ENCODE measurements around the gene IGSF3. TPM values are rescaled to one million over a fixed set of nuclear protein-coding genes. Genes with fewer than 3 reads are reported as not detected.

Gene IGSF3
- total RNA-seq, 4 donors from 2014 or later = 42.2 to 60.0 (median 55.4) TPM

DNA sequence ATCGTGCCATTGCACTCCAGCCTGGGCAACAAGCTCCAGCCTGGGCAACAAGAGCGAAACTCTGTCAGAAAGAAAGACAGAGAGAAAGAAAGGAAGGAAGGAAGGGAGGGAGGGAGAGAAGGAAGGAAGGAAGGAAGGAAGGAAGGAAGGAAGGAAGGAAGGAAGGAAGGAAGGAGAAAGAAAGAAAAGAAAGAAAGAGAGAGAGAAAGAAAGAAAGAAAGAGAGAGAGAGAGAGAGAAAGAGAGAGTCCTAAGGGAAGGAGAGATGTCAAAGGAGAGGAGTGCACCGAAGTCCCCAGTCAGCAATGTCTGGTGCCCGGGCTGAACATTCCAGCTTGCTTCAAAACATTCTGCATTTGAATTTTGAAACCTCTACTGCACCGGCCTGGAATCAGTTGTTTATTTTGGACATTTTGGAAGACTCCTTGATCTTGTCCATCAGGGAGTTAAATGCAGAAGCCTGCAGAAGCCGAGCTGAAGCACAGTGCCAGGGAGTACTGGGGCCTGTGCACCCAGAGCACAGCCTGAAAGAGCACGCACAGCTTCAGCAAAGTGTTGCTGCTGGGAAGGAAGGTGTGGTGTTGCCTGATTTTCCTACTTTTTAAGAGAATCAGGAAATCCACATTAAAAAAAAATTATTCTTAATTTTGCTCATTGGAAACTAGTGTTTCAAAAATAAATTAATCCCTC is 3.7 kb upstream of the IGSF3 start:
- no peaks in the 10 kb centered on the region for H3K36me3 ChIP-seq
- WGBS, 2 donors = 70 to 71% methylated on average over 7 of the region's 7 CpGs

DNA sequence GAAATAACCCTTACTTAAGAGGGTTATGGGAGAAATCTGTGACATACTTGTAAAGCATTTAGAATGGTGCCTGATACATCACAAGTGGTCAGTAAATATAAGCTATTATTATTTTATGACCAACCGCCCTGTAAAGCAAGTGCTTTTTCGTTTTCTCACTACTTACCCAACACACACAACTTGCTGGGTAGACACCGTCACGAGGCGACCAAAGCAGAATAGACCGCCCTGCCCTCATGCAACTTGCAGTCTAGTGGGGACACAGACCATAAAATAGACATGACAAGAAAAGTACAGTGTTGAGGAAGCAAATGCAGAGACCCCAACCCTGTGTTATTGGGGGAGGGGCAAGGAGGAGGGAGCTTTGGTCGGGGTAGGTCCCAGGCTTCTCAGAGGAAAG is 744 bp upstream of the IGSF3 start:
- no peaks in the 10 kb centered on the region for H3K9me3 ChIP-seq
- WGBS, 2 donors = 84 to 86% methylated on average over 7 of the region's 7 CpGs
- H3K27ac ChIP-seq = peak overlapping the region; percentile 59 to 91 (median 82)
- no peak for TF ChIP-seq POLR2A (IDR thresholded peaks at IDR 0.05)
- TF ChIP-seq, protein P1, sequence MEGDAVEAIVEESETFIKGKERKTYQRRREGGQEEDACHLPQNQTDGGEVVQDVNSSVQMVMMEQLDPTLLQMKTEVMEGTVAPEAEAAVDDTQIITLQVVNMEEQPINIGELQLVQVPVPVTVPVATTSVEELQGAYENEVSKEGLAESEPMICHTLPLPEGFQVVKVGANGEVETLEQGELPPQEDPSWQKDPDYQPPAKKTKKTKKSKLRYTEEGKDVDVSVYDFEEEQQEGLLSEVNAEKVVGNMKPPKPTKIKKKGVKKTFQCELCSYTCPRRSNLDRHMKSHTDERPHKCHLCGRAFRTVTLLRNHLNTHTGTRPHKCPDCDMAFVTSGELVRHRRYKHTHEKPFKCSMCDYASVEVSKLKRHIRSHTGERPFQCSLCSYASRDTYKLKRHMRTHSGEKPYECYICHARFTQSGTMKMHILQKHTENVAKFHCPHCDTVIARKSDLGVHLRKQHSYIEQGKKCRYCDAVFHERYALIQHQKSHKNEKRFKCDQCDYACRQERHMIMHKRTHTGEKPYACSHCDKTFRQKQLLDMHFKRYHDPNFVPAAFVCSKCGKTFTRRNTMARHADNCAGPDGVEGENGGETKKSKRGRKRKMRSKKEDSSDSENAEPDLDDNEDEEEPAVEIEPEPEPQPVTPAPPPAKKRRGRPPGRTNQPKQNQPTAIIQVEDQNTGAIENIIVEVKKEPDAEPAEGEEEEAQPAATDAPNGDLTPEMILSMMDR (IDR thresholded peaks at IDR 0.05) = no peak
- intact Hi-C loops (cut with DNase I) = no loop called here
- peaks cover 0 to 8% (median 0%) of the 10 kb centered on the region in 4 donors for H3K27me3 ChIP-seq
- DNase-seq = no peak
- H3K36me3 ChIP-seq = no peaks in the 10 kb centered on the region
- H3K4me1 ChIP-seq = peaks cover 0 to 54% (median 11%) of the 10 kb centered on the region in 3 donors
- H3K4me3 ChIP-seq = peak overlapping the region in 1 of 4 donors; percentile 76

More for the DNA sequence above, 3.7 kb upstream of the IGSF3 start:
- TF ChIP-seq POLR2A (IDR thresholded peaks at IDR 0.05) = no peak
- TF ChIP-seq, protein P1 (IDR thresholded peaks at IDR 0.05) = no peak
- Histone ChIP-seq H3K27me3 (no peaks in the 10 kb centered on the region), H3K27ac (no peak overlapping the region), H3K4me1 (peaks cover 3 to 40% (median 11%) of the 10 kb centered on the region in 3 donors), H3K4me3 (no peak overlapping the region), H3K9me3 (no peaks in the 10 kb centered on the region)
- intact Hi-C loops (cut with DNase I) = no loop called here
- DNase-seq = no peak

DNA sequence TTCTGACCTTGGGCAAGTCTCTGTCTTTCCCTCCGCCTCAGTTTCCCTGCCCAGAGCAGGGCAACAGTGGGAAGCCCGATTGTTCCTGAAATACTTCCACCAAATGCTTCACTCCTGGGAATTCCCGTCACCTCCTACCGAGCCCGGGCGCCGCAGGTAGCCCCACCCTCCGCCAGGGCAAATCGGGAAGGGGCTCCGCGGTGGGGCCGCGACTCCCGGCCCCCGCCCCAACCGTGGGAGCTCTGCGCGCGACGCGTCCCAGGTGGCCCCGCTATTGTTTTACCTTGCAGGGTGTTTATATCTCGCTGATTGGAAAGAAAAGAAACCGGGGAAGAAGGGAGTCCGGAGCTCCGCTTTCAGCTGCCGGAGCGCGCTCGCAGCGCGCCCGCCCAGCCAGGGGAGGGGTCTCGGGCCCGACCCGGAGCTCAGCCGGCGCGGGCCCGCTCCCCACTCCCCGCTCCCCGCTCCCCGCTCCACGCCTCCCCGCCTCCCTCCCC is 407 bp downstream of the IGSF3 start:
- Histone ChIP-seq H3K27me3 (peaks cover 0 to 8% (median 0%) of the 10 kb centered on the region in 4 donors), H3K4me1 (peaks cover 0 to 58% (median 16%) of the 10 kb centered on the region in 3 donors), H3K4me3 (peak overlapping the region; percentile 59 to 78 (median 68)), H3K9me3 (no peaks in the 10 kb centered on the region), H3K36me3 (no peaks in the 10 kb centered on the region), H3K27ac (peak overlapping the region; percentile 59 to 91 (median 82))
- intact Hi-C loops (cut with DNase I) = no loop called here
- TF ChIP-seq, protein P1 (IDR thresholded peaks at IDR 0.05) = peak in 1 of 6 experiments; percentile 23
- no peak for TF ChIP-seq POLR2A (IDR thresholded peaks at IDR 0.05)
- no peak for DNase-seq
- 0 to 3% methylated on average over 2 to 5 of the region's 45 CpGs for WGBS, 2 donors

DNA sequence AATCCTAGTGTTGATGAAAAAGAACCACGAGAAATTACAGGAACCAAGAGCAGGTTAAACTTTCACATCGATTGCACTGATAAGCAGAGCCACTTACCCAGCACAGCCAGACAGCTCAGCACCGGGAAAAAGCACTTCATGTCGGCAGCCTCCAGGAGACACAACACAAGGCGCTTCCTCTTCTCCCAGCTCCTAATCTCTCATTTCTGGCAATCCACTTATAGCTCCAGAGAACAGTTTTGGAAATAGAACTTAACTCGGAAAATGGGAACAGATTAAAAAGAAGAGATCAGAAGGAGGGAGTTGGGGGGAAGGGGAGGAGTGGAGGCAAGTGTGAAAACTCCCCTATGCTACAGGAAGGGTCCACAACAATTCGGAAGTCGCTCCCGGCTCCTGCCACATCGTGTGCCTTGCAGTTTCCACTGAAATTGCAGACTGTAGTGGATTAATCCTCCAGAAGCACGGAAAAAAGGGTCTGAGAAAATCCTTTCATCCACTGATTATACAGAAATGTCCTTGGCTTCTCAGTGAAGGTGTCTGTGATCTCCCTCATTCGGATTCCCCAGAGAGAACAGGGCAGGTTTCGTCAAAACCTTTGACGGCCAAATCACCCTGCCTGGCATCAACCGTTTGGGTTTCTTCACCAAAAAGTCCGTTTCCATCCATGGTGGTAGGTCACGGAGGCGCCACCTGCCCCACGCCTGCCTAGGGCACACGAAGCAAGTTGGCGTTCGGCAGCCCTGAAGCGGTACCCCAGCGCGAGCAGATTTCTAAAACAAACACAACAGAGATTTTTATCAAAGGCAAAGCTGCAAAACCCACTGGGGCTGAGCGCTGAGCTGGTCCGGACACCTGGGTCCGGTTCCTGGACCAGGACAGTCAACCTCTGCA is 1.1 kb downstream of the IGSF3 start:
- intact Hi-C loops (cut with DNase I) = no loop called here

More for the DNA sequence above, 1.1 kb downstream of the IGSF3 start:
- H3K4me3 ChIP-seq = peak overlapping the region; percentile 59 to 78 (median 68)
- no peak for DNase-seq
- peak overlapping the region; percentile 59 to 91 (median 82) for H3K27ac ChIP-seq
- H3K27me3 ChIP-seq = peaks cover 0 to 8% (median 0%) of the 10 kb centered on the region in 4 donors
- no peaks in the 10 kb centered on the region for H3K36me3 ChIP-seq
- TF ChIP-seq, protein P1 (IDR thresholded peaks at IDR 0.05) = no peak
- no peak for TF ChIP-seq POLR2A (IDR thresholded peaks at IDR 0.05)
- WGBS, 2 donors = 4 to 12% methylated on average over 20 to 25 of the region's 28 CpGs
- H3K4me1 ChIP-seq = peaks cover 0 to 58% (median 16%) of the 10 kb centered on the region in 3 donors
- H3K9me3 ChIP-seq = no peaks in the 10 kb centered on the region

Data from esophagus squamous epithelium (tissue), 5 donors.